ENCODE measurements around the gene ADGRB3.

DNA sequence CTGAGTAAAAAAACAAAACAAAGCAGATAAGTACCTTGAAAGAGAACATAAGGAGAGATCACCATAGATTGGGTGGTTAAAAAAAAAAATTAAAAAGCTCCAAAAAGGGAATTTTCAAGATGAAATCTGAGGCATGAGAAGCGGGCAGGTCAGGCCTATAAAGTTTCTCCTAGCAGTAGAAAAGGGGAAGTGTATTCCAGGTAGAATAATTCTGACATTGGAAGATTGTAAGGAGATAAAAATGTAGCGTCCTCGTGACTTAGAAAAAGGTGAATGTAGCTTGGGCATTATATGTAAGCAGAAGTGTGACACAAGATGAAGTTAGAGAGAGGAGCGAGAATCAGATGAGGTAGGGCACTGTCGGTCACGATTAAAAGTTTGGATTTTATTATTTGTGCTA, 9.1 kb upstream of the ADGRB3 start:
- TF ChIP-seq, protein P1, sequence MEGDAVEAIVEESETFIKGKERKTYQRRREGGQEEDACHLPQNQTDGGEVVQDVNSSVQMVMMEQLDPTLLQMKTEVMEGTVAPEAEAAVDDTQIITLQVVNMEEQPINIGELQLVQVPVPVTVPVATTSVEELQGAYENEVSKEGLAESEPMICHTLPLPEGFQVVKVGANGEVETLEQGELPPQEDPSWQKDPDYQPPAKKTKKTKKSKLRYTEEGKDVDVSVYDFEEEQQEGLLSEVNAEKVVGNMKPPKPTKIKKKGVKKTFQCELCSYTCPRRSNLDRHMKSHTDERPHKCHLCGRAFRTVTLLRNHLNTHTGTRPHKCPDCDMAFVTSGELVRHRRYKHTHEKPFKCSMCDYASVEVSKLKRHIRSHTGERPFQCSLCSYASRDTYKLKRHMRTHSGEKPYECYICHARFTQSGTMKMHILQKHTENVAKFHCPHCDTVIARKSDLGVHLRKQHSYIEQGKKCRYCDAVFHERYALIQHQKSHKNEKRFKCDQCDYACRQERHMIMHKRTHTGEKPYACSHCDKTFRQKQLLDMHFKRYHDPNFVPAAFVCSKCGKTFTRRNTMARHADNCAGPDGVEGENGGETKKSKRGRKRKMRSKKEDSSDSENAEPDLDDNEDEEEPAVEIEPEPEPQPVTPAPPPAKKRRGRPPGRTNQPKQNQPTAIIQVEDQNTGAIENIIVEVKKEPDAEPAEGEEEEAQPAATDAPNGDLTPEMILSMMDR (IDR thresholded peaks at IDR 0.05; ENCODE audit: low read length) = no peak
- TF ChIP-seq EZH2 (IDR thresholded peaks at IDR 0.05; ENCODE audit: borderline replicate concordance, low read length) = no peak
